UCSD-AML1 (cell line): ENCODE results near the gene PRR3.

Experiments used
- DNase-seq: peaks from one replicate; lab custom pipeline; 2025; ENCODE audit not compliant: unreplicated experiment; lab: John Stamatoyannopoulos, UW

Gene PRR3

DNA sequence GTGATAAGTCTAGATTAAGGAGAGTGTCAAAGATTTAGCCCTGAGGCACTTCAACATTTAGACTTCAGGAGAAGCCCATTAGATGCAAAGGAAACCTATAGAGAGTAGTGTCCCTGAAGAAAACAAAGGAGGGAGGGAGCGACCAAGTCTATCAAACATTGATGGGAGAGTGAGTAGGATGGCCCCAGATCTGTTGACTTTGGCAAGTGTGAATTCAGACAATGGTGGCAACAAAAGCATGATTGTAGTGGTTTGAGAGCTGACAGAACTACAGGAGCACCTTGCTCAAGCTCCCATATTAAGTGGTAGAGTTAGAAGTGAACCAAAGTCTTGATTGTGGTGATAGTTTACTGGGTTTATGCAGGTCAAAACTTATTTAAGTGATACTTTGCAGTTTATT lies 13.2 kb downstream of the PRR3 start:
- DNase-seq: no peak

DNA sequence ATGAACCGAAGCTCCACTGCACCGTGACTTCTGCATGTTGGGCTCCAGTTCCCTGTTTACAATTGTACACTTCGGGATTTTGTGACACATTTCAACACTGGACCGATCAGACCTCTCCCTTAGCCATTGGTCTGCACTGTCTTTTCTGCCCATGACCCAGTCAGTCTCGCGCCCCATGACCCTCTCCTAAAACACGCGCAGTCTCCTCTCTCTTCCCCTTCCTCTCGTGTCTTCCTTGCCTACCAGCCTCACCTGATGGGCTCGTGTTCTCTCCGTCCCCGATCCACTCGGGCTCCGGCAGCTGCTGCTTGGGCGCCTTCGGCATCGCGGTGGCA lies 13.6 kb downstream of the PRR3 start:
- DNase-seq: no peak

DNA sequence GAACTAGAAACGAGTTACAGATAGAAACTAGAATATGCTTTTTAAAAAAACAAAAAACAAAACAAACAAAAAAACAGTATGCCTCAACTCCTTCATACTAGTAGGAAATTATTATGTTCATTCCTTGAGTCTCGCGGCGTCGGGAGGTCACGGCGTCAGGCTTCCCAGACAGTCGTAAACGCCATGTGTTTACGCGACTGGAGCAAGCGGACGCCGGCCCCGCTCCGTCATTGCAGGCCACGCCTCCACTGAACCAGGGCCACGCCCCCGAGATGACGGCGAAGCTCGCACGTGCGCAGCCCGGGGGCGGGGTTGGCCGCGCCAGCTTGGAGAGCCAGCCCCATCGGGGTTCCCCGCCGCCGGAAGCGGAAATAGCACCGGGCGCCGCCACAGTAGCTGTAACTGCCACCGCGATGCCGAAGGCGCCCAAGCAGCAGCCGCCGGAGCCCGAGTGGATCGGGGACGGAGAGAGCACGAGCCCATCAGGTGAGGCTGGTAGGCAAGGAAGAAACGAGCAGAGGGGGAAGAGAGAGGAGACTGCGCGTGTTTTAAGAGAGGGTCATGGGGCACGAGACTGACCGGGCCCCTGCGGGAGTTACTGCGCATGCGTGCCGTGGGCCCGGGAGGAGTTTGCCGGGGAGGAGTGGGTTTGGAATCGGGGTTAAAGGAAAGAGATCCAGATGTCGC lies 14.1 kb downstream of the PRR3 start, which contains the start of gene ABCF1:
ABCF1 (plus strand) TSS at position 368 of the 687 bp plus-strand sequence; CDS start at position 414, 46 bp downstream.
- peak; percentile 99 for DNase-seq

- no peak for DNase-seq
These were observed 14.6 kb downstream of the PRR3 start for GRCh38 chr6:30571762-30572082.

DNA sequence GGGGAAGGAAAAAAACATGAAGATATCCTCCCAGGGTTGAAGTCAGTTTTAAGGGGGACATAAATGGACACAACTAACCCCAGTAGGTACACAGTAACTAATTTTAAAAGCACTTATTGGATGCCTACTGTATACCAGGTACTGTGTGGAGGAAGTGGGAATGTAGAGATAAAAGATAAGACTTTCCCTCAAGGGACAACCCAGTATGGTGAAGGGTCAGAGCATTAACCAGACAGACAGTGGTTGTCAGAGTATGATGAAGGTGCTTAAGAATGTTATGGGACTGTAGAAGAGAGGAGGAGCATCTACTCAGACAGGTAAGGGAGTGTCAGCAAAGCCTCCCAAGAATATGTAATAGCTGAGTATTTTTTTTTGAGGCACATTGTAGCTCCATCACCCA lies 15.1 kb downstream of the PRR3 start:
- DNase-seq: no peak

DNA sequence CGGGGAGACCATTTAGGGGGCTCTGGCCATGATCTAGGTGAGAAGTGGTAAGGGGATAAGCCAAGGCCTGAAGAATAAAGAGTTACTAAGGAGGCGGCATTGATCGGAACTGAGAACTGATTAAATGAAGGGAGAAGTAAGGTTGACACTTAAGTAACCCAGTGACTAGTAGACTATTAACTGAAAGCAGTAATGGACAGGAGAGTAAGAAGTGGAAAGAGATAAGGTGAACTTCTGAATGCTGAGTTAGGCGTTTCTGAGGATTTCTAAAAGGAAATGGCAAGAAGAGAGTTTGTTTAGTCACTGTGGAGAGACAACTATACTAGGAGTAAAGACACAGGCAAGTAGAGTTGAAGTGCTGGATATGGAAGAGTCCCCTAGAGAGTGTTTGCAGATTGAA lies 16.0 kb downstream of the PRR3 start:
- DNase-seq: no peak

DNA sequence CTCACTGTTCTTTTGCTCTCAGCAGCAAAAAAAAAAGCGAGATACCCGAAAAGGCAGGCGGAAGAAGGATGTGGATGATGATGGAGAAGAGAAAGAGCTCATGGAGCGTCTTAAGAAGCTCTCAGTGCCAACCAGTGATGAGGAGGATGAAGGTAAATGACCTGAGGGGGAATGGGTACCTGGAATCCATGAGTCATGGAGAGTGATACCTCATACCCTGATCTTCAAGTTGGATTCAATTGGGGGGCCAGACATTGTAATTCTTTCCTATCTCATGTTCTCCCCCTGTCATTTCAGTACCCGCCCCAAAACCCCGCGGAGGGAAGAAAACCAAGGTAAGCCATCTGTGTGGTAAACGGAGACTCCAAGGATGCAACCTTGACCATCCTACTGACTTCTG lies 21.0 kb downstream of the PRR3 start:
- no peak for DNase-seq

DNA sequence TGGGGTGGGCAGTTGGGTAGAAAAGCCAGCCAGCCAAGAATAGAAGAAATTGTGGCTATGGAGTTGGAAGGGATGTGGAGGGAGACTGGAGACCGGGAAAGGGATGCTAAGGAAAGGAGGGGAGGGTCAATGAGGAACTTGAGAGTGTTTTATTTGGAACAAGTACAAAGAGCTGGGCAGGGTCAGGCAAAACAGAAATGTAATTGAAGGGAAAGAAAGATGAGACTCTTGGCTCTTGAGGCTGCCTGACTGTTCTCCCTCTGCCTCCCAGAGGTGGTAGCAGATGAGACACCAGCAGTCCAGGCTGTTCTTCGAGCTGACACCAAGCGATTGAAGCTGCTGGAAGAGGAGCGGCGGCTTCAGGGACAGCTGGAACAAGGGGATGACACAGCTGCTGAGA lies 26.8 kb downstream of the PRR3 start:
- DNase-seq: no peak

- DNase-seq: no peak
These were observed 32.8 kb downstream of the PRR3 start for GRCh38 chr6:30589754-30590358.

GRCh38 chr6:30590509-30590908 lies 33.4 kb downstream of the PRR3 start:
- no peak for DNase-seq

- no peak for DNase-seq
These were observed 33.9 kb downstream of the PRR3 start for GRCh38 chr6:30591008-30591407.

DNA sequence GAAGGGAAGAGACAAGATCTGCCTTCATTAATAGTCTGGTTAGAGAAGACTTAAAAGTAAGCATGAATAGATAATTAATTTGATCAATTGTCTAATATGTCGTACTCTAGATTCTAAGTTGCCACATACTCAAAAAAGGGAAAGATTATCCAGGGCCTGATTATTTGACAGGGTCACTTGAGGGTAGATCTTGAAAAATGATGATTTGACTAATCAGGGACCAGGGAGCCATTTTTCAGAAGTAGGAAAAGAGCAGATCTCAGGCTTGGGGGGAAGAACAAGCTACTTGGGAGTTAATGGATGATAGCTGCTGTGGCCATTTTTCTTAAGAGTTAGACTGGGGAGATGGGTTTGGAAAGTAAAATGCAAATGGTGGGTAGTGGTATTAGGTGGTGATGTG lies 35.2 kb downstream of the PRR3 start:
- no peak for DNase-seq

- DNase-seq: peak; percentile 65
These were observed 40.4 kb downstream of the PRR3 start for GRCh38 chr6:30597315-30598144.

- DNase-seq: no peak
These were observed 42.0 kb downstream of the PRR3 start for GRCh38 chr6:30598912-30599624.

DNA sequence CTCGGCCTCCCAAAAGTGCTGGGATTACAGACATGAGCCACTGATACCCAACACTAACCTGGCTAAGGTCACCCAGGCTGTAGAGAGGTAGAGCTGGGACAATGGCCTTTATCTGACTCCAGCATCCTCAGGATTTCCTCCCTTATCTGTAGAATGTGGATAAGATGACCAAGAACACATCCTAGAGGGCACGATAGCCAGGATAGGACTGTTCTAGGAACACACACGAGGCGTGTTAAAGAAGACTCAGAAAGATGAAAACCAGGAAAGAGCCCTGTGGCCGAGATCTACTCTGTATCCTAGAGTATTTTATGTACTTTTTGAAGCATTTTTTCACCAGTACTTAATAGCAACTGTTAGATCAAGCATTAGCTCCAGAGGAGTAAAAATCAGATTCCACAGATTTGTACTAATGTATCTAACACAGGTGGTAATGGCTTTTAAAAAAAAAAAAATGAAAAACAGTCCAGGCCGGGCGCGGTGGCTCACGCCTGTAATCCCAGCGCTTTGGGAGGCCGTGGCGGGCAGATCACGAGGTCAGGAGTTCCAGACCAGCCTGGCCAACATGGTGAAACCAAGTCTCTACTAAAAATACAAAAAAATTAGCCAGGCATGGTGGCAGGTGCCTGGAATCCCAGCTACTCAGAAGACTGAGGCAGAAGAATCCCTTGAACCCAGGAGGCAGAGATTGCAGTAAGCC lies 42.7 kb downstream of the PRR3 start:
- DNase-seq: no peak

- peak; percentile 16 for DNase-seq
These were observed 43.4 kb downstream of the PRR3 start for GRCh38 chr6:30600451-30600961.

- no peak for DNase-seq
These were observed 44.3 kb downstream of the PRR3 start for GRCh38 chr6:30601436-30601814.

- no peak for DNase-seq
These were observed 44.9 kb downstream of the PRR3 start for GRCh38 chr6:30601815-30602641.

DNA sequence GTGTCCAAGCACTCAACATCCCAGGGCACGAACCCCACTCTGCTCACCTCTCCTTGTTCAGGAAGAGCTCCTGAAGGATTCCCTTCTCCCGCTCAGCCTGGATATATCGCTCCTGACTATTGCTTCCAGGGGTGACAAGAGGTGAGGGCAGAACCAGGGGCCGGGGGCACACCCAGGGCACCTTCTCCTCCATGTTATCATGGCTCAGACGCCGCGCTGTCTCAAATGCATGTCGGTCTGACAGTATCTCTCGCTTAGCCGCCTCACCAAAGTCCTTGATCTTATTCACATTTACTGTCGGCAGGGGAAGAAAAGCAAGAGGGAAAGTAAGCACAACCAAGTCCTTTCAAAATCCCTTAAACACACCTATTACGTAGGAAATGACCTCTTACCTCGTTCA lies 46.9 kb downstream of the PRR3 start:
- DNase-seq: no peak

DNA sequence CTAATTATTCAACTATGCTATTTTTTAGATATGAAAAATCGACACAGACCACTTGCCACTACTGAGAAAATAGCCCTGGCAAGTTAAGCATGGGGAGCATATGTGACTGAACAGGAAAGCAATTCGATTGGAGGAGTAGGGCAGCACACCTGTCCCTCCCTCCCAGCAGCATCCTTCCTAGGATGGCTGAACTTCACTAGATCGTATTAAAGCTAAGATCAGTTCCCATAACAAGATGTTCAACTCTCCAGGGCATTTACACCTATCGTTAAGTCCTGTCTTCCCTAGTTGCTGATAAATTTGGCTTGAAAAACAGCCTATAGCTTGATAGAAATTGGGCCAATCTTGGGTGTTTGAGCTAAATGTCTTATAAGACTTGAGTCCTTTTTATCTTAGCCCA lies 53.0 kb downstream of the PRR3 start:
- DNase-seq: no peak
